IPS DF 4.7 (cell line): ENCODE measurements around the gene NKAPD1.
A peak's percentile ranks its signal among the peaks of the same experiment; 100 is the strongest.
"Not testable (repeated sequence)": the region's sequence is repeated elsewhere in the genome, so short reads cannot be mapped to it uniquely, and the experiment has no call there.

Experiments
- DNase-seq: peaks from one replicate; pipeline ENCODE4 v3.0.0-alpha.2; 2013; ENCODE audit warnings: low spot score; ENCODE audit errors: extremely low read depth

The NKAPD1 gene

GRCh38 chr11:112073941-112074811 lies at the start of gene NKAPD1, which contains the start of gene PIH1D2:
NKAPD1 (plus strand) TSS chr11:112074299; CDS start chr11:112075575, 1,276 bp downstream.
PIH1D2 (minus strand) TSS chr11:112074017; CDS start chr11:112073174, 843 bp downstream.
- DNase-seq: peak; percentile 69

DNA sequence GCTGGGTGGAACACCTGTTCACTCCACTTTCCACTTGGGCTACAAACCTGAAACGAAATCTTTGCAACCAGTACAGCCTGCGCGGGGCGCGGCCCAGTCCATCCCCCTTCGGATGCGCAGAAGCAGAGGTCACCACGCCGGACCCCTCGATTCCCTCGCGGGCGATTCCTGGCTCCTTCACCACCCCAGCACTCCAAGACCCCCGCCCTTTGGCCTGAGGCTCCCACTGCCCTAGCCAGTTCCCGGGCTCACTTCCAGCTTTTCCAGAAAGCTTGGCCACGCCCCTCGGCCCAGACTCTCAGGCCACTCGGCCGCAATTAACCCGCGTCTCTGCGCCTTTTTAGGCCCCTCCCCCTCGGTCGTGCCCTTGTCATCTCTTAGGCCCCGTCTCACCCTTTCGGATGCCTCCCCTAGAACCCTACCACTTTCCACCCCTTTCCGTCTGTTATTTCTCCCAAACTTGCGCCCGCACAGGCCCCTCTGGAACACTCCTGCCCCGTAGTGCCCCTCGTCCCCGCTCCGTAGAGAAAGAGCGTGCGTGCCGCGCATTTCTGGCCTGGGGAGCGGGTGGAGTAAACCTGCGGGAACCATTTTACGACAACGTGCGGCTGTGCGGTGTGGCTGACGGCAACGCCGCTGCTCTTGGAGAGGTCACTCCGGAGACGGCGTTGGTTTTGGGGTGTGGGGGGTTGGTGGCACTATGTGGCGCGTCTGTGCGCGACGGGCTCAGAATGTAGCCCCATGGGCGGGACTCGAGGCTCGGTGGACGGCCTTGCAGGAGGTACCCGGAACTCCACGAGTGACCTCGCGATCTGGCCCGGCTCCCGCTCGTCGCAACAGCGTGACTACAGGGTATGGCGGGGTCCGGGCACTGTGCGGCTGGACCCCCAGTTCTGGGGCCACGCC lies 49.1 kb upstream of the NKAPD1 start, which contains the start of gene DLAT:
TSS of gene DLAT (plus strand) at position 636 of the 906 bp plus-strand sequence. CDS start at position 701, 65 bp downstream.
- peak; percentile 85 for DNase-seq

DNA sequence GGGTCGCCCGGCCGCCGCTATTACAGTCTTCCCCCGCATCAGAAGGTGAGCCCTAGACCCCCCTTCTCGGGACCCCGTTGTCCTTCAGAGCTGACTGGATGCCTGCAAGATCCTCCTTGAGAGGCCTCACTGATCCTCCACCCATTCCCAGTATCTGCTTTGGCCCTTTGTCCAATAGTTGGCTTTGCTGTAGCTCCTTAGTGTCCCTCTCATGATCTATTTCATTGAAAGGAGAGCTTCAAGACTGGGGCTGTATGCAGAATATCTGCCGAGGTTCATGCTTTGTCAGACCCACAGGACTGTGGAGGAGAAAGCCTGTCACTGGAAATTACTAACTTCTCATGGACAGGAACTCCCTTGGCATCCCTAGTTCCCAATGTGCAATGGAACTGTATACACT lies 48.4 kb upstream of the NKAPD1 start:
- DNase-seq: no peak

GRCh38 chr11:112026784-112027410 lies 47.2 kb upstream of the NKAPD1 start:
- not testable (repeated sequence) for DNase-seq

- no peak for DNase-seq
These were observed 44.6 kb upstream of the NKAPD1 start for GRCh38 chr11:112029460-112029859.

GRCh38 chr11:112033902-112034301 lies 40.2 kb upstream of the NKAPD1 start:
- no peak for DNase-seq

- DNase-seq: no peak
These were observed 36.6 kb upstream of the NKAPD1 start for GRCh38 chr11:112037527-112037926.

DNA sequence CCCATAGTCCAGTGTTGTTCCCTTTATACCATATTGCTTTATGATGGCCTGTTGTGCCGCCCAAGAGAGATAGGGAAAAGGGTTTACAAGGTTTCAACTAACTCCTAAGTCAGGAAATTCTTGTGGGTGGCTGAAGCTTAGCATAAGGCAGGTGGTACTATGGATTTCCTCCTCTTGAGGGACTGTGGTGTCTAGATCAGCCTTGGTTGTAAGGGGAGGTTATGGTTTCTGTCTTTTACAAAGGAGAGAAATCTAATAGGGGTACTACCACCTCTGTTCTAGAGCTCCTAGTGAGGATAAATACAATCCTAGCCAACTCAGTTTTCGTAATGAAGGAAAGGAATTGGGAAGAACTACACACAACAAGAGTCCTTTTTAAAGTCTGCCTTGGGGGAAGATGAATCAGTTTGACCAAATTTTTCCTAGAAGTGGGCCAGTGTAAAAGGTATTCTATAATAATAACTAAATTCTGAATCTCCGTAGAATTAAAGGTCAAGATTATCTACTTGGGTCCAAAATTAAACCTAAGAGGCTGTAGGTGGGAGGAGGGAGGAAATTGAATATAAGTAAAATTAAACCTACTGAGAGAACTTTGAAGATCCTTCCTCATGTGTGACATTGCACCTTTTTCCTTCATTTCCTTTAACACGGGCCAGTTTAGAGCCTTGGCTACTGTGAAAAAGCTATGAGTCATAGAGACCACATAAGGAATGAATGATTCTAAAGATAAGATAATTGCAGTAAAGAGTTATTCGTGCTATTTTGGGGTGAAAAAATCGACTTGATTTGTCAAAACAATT lies 31.7 kb upstream of the NKAPD1 start:
- DNase-seq: no peak

GRCh38 chr11:112042961-112043304 lies 31.2 kb upstream of the NKAPD1 start:
- no peak for DNase-seq

DNA sequence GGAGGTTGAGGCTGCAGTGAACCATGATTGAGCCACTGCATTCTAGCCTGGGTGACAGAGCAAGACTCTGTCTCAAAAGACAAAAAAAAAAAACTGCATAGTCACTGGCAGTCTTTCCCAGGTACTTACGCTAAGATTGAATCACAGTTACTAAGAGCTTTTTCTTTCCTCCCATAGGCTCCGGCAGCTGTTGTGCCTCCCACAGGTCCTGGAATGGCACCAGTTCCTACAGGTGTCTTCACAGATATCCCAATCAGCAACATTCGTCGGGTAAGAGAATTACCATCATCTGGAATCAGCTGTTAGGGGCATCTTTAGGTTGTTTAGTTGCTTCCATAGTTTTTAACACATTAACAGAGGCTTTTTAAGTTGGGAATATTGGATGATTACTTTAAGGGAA lies 29.1 kb upstream of the NKAPD1 start:
- DNase-seq: no peak

DNA sequence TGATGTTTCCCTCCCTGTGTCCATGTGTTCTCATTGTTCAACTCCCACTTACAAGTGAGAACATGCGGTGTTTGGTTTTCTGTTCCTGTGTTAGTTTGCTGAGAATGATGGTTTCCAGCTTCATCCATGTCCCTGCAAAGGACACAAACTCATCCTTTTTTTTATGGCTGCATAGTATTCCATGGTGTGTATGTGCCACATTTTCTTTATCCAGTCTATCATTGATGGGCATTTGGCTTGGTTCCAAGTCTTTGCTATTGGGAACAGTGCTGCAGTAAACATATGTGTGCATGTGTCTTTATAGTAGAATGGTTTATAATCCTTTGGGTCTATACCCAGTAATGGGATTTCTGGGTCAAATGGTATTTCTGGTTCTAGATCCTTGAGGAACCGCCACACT lies 27.5 kb upstream of the NKAPD1 start:
- DNase-seq: not testable (repeated sequence)

DNA sequence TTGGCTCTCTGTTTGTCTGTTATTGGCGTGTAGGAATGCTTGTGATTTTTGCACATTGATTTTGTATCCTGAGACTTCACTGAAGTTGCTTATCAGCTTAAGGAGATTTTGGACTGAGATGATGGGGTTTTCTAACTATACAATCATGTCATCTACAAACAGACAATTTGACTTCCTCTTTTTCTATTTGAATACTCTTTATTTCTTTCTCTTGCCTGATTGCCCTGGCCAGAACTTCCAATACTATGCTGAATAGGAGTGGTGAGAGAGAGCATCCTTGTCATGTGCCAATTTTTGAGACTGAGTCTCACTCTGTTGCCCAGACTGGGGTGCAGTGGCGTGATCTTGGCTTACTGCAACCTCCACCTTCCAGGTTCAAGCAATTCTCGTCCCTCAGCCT lies 25.8 kb upstream of the NKAPD1 start:
- DNase-seq: not testable (repeated sequence)

- no peak for DNase-seq
These were observed 24.3 kb upstream of the NKAPD1 start for GRCh38 chr11:112049777-112050176.

GRCh38 chr11:112050721-112051120 lies 23.4 kb upstream of the NKAPD1 start:
- DNase-seq: no peak

- DNase-seq: no peak
These were observed 22.3 kb upstream of the NKAPD1 start for GRCh38 chr11:112051768-112052167.

DNA sequence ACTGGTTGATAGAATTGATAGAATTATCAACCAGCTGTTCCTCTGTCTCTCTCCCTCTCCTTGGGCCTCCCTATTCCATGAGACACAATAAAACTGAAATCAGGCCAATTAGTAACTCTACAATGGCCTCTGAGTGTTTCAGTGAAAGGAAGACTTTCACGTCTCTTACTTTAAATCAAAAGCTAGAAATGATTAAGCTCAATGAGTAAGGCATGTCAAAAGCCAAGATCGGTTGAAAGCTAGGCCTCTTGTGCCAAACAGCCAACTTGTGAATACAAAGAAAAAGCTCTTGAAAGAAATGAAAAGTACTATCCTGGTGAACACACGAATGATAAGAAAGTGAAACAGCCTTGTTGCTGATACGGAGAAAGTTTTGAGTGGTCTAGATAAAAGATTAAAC lies 16.9 kb upstream of the NKAPD1 start:
- DNase-seq: no peak

DNA sequence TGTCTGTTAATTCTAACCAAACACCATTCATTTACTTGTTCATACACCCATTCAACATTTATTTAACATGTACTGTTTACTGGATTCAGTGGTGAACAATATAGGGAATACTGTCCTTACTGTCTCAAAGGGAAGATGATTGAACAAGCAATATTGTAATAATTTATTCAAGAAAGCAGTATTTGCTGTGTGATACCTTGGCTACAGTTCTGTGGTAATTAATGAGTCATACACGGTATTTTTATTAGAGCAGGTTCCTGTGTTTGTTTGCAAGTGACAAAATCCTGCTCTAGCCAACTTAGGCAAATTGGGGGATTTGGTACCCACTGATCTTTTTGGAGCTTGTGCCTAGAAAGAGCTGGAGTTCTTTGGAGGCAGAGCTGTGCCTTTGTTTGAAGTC lies 16.0 kb upstream of the NKAPD1 start:
- no peak for DNase-seq

DNA sequence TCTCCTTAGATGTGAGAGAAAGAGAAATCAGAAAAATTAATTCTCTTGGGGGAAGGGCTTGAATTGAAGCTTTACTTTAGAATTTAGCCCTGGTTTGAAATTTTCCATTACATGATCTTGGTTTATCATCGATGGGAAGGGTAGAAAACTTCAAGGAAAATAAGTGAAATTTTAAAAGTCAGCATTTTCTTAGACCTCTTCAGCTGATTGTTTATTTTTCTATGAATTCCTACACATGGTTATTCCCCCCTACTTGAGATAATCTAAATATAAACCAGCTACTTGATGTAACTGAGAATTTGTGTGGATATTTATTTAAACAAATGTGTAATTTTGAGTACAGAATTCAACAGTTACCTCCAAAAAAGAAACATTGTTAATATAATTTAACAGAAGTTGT lies 11.2 kb upstream of the NKAPD1 start:
- no peak for DNase-seq

DNA sequence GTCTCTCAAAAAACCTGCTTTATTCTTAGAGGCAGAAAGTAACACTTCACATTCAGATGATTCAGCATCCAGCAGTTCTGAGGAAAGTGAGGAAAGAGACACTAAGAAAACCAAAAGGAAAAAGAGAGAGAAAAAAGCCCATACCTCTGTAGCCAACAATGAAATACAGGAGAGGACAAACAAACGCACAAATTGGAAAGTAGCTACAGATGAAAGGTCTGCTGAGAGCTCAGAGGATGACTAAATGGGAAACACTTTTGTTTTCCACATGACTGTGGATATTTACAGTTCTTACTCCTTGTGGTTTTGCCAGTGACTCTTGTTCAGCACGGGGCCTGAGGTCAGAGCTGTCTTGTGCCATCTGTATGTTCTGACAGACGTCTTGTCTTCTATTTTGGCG lies 8.6 kb downstream of the NKAPD1 start:
- no peak for DNase-seq

GRCh38 chr11:112085822-112086421 lies 11.8 kb downstream of the NKAPD1 start:
- no peak for DNase-seq
